Caco-2 (cell line): ENCODE measurements around the gene CDK18. TPM values are rescaled to one million over a fixed set of nuclear protein-coding genes. Genes with fewer than 3 reads are reported as not detected.
"Not testable (repeated sequence)": the region's sequence is repeated elsewhere in the genome, so short reads cannot be mapped to it uniquely, and the experiment has no call there.

Experiments
- BruUV-seq: library from RNA; stranded (reverse); fragments of 400-500 nt; replicated peaks from 2 replicates; lab custom pipeline; 2021; lab: Mats Ljungman, UMichigan
- CTCF ChIA-PET: fragments of 300-600 bp; sonication (Branson Sonifier 250); formaldehyde crosslinking; loops from one replicate; lab custom pipeline; 2022; ENCODE audit warnings: antibody characterized with exemption; lab: Charles Lee
- POLR2A ChIA-PET: fragments of 300-600 bp; sonication (Branson Sonifier 250); formaldehyde crosslinking; loops from one replicate; lab custom pipeline; 2022; ENCODE audit warnings: antibody characterized with exemption; lab: Charles Lee
- DNase-seq, 2 experiments: peaks; one replicate each; pipeline versions ENCODE4 v3.0.0 to v3.0.0-alpha.2; 2020 to 2022
- H3K27me3 ChIP-seq: replicated peaks from 2 replicates; pipeline ENCODE4 v1.6.0; 2011; ENCODE audit warnings: low read length; ENCODE audit not compliant: control insufficient read depth, insufficient read depth
- H3K36me3 ChIP-seq: 2 replicates; pipeline ENCODE4 v1.5.1; 2011; ENCODE audit warnings: low read length; ENCODE audit not compliant: control insufficient read depth, insufficient read depth
- H3K4me1 ChIP-seq: fragments of 250-450 bp; sonication (Bioruptor Pico); 2 replicates; pipeline ENCODE4 v1.5.1; 2020; ENCODE audit warnings: mild to moderate bottlenecking
- H3K4me3 ChIP-seq: 2 replicates; pipeline ENCODE4 v1.5.1; 2011; ENCODE audit warnings: low read depth, mild to moderate bottlenecking, control low read depth, low read length
- H3K9me3 ChIP-seq: fragments of 250-450 bp; sonication (Bioruptor Pico); 2 replicates; pipeline ENCODE4 v1.5.1; 2020; ENCODE audit warnings: mild to moderate bottlenecking, moderate library complexity
- H3K27ac Mint-ChIP-seq: one replicate; pipeline ENCODE4 v1.8.0; 2022; ENCODE audit warnings: mixed read lengths; ENCODE audit not compliant: unreplicated experiment
- H3K27me3 Mint-ChIP-seq: one replicate; pipeline ENCODE4 v1.8.0; 2022; ENCODE audit warnings: mixed read lengths; ENCODE audit not compliant: insufficient read depth, unreplicated experiment
- H3K36me3 Mint-ChIP-seq: one replicate; pipeline ENCODE4 v1.8.0; 2022; ENCODE audit warnings: mild to moderate bottlenecking, mixed read lengths; ENCODE audit not compliant: insufficient read depth, unreplicated experiment
- H3K4me1 Mint-ChIP-seq: one replicate; pipeline ENCODE4 v1.8.0; 2022; ENCODE audit warnings: low read depth, mixed read lengths; ENCODE audit not compliant: unreplicated experiment
- H3K4me3 Mint-ChIP-seq: one replicate; pipeline ENCODE4 v1.8.0; 2022; ENCODE audit warnings: mild to moderate bottlenecking, moderate library complexity, mixed read lengths; ENCODE audit not compliant: unreplicated experiment
- H3K9me3 Mint-ChIP-seq: one replicate; pipeline ENCODE4 v1.8.0; 2022; ENCODE audit warnings: mixed read lengths; ENCODE audit not compliant: unreplicated experiment
- intact Hi-C: fragments of 100-400 bp; cut with micrococcal nuclease; formaldehyde crosslinking; loops from one replicate; pipeline ENCODE4 v1.10.0; 2022; ENCODE audit not compliant: unreplicated experiment
- total RNA-seq: library from RNA; stranded (reverse); gene quantifications from 2 replicates; pipeline ENCODE4 v1.2.3, GENCODE V29; 2022
- TF ChIP-seq, protein P1 (sequence below), 2 experiments: fragments of 200-600 bp in 1 of 2; IDR thresholded peaks; 1 replicate in 1 of 2; 2 replicates in 1 of 2; pipeline versions ENCODE4 v1.5.1 to v1.8.0; 2011 to 2022; ENCODE audit warnings: antibody characterized with exemption in 1 of 2, control low read depth in 1 of 2, inconsistent platforms in 1 of 2, low read depth in 1 of 2, low read length in 1 of 2, mild to moderate bottlenecking in 1 of 2, moderate library complexity in 1 of 2; ENCODE audit not compliant: insufficient read depth in 1 of 2, severe bottlenecking in 1 of 2, unreplicated experiment in 1 of 2

Gene CDK18
- total RNA-seq, 1 experiment from 2014 or later: 17.0 TPM

DNA sequence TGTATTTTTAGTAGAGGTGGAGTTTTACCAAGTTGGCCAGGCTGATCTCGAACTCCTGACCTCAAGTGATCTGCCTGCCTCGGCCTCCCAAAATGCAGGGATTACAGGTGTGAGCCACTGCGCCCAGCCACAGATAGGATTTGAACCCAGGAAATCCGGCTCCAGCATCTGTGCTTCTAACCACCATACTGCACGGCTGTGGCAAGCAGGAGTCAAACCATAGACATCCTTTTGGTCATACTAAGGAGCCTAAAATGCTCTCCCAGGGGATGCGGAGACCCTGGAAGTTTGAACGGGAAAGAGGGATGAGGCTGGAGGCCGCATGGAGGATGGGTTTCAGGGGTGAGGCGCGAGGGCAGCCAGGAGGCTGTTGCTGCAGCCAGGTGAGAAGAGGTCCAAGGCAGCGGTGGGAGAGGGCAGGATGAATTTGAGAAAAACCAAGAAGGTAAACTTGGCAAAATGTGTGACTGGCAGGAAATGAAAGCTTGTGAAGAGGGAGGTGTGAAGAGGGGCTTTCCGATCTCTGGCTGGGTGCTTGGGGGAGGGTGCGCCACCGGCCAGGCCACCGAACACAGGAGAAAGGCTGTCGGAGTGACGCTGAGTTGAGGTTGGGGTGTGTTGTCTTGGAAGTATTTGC, 24.0 kb upstream of the CDK18 start:
- DNase-seq: no peak
- BruUV-seq: no TSS peak
- peaks cover 22% of the 10 kb centered on the region for H3K27me3 Mint-ChIP-seq

DNA sequence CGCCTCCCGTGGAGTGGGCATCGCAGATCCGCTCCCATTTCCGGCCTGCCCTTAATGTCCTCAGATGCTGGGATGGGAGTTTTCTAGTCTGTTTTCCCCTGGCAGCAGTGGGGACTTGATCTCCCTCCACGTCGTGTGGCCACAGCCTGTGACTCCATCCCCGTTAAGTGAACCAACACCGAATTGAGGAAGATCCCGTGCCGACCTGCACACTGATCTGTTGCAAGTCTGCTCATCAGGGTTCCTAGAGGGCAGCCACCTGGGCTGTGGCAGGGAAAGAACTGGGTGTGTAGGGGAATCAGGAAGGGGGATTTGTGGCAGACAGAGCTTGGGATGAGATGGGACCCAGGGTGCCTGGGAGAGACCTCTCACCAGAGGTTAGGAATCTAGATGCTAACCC, 23.3 kb upstream of the CDK18 start:
- H3K36me3 Mint-ChIP-seq: no peaks in the 10 kb centered on the region
- H3K4me1 Mint-ChIP-seq: no peaks in the 10 kb centered on the region
- TF ChIP-seq, protein P1, sequence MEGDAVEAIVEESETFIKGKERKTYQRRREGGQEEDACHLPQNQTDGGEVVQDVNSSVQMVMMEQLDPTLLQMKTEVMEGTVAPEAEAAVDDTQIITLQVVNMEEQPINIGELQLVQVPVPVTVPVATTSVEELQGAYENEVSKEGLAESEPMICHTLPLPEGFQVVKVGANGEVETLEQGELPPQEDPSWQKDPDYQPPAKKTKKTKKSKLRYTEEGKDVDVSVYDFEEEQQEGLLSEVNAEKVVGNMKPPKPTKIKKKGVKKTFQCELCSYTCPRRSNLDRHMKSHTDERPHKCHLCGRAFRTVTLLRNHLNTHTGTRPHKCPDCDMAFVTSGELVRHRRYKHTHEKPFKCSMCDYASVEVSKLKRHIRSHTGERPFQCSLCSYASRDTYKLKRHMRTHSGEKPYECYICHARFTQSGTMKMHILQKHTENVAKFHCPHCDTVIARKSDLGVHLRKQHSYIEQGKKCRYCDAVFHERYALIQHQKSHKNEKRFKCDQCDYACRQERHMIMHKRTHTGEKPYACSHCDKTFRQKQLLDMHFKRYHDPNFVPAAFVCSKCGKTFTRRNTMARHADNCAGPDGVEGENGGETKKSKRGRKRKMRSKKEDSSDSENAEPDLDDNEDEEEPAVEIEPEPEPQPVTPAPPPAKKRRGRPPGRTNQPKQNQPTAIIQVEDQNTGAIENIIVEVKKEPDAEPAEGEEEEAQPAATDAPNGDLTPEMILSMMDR (IDR thresholded peaks at IDR 0.05; ENCODE audit: insufficient read depth in 1 of 2, low read depth in 1 of 2, low read length in 1 of 2, severe bottlenecking in 1 of 2, unreplicated experiment in 1 of 2): no peak
- Histone ChIP-seq H3K4me3 (no peak overlapping the region), H3K36me3 (no peaks in the 10 kb centered on the region), H3K27me3 (peaks cover 1% of the 10 kb centered on the region; the same call in 1 of the 2 replicates), H3K4me1 (0 out of 2 replicates have a peak, but pooled peaks cover 3% of the 10 kb centered on the region), H3K9me3 (no peaks in the 10 kb centered on the region)
- CTCF ChIA-PET: no interaction called here
- H3K4me3 Mint-ChIP-seq: no peak overlapping the region
- no peak overlapping the region for H3K27ac Mint-ChIP-seq
- DNase-seq: no peak
- peaks cover 2% of the 10 kb centered on the region for H3K9me3 Mint-ChIP-seq
- POLR2A ChIA-PET: no interaction called here
- peaks cover 22% of the 10 kb centered on the region for H3K27me3 Mint-ChIP-seq
- intact Hi-C loops: loop anchor here (10.0 kb wide), 1 partner anchor 206 kb away; no protein-coding TSS in a partner anchor
- BruUV-seq: no TSS peak

More for the DNA sequence above, 24.0 kb upstream of the CDK18 start:
- Mint-ChIP-seq H3K27ac (no peak overlapping the region), H3K4me1 (no peaks in the 10 kb centered on the region), H3K9me3 (peaks cover 9% of the 10 kb centered on the region), H3K4me3 (no peak overlapping the region), H3K36me3 (no peaks in the 10 kb centered on the region)
- Histone ChIP-seq H3K4me1 (0 out of 2 replicates have a peak, but pooled peaks cover 3% of the 10 kb centered on the region), H3K36me3 (no peaks in the 10 kb centered on the region), H3K27me3 (peaks cover 1% of the 10 kb centered on the region; the same call in 1 of the 2 replicates), H3K9me3 (peaks cover 6% of the 10 kb centered on the region; the same call in 1 of the 2 replicates), H3K4me3 (no peak overlapping the region)
- intact Hi-C loops: loop anchor here (10.0 kb wide), 1 partner anchor 206 kb away; no protein-coding TSS in a partner anchor
- TF ChIP-seq, protein P1 (IDR thresholded peaks at IDR 0.05; ENCODE audit: insufficient read depth in 1 of 2, low read depth in 1 of 2, low read length in 1 of 2, severe bottlenecking in 1 of 2, unreplicated experiment in 1 of 2): no peak
- POLR2A ChIA-PET: no interaction called here
- CTCF ChIA-PET: interaction anchor here (0.9 kb wide), 1 partner anchor 126 kb away, joined by 4 read pairs; no protein-coding TSS in a partner anchor

DNA sequence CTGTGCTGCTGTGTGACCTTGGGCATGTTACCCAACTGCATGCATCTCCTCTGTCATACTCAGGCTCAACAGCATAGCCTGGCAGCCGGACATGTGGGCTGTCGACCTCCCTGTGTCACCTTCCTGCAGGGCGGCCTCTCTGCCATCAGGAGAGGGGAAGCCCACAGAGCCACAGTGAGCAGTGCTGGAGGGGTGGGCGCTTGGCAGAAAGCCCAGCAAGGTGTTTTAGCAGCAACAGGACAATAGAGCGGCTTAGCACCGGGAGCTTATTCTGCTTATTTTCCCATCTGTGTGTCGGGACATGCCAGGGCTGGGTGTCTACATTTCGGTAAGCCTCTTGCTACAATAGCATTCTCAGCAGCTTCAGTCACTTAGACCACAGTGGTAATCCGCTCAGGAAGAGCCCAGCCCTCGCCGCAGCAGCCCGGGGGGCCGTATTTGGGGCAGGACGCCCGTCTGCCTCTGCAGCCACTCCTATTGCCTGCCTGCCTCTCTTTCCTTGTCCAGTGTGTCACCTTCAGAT, 22.8 kb upstream of the CDK18 start:
- no peaks in the 10 kb centered on the region for H3K36me3 Mint-ChIP-seq

DNA sequence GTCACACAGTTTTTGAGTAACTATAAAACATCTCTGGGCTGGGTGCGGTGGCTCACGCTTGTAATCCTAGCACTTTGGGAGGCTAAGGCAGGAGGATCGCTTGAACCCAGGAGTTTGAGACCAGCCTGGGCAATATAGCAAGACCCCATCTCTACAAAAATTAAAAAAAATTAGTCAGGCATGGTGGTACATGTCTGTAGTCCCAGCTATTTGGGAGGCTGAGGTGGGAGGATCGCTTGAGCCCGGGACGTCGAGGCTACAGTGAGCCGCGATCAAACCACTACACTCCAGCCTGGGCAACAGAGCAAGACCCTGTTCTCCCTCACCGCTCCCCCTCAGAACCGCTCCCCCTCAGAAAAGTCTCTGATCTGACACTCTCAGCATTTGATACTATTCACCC, 21.9 kb upstream of the CDK18 start:
- H3K27ac Mint-ChIP-seq, H3K4me3 Mint-ChIP-seq, H3K9me3 Mint-ChIP-seq, H3K4me1 ChIP-seq, H3K4me3 ChIP-seq, POLR2A ChIA-PET, H3K36me3 Mint-ChIP-seq, H3K36me3 ChIP-seq, H3K27me3 ChIP-seq, DNase-seq, H3K4me1 Mint-ChIP-seq, BruUV-seq, H3K9me3 ChIP-seq: not testable (repeated sequence)
- peaks cover 22% of the 10 kb centered on the region for H3K27me3 Mint-ChIP-seq
- intact Hi-C loops: loop anchor here (10.0 kb wide), 1 partner anchor 208 kb away; no protein-coding TSS in a partner anchor
- CTCF ChIA-PET: interaction anchor here (1.4 kb wide), 1 partner anchor 129 kb away, joined by 4 read pairs; no protein-coding TSS in a partner anchor

More for the DNA sequence above, 22.8 kb upstream of the CDK18 start:
- BruUV-seq: no TSS peak
- Mint-ChIP-seq H3K4me1 (no peaks in the 10 kb centered on the region), H3K27ac (no peak overlapping the region), H3K27me3 (peaks cover 22% of the 10 kb centered on the region), H3K9me3 (no peaks in the 10 kb centered on the region), H3K4me3 (no peak overlapping the region)
- TF ChIP-seq, protein P1 (IDR thresholded peaks at IDR 0.05; ENCODE audit: insufficient read depth in 1 of 2, low read depth in 1 of 2, low read length in 1 of 2, severe bottlenecking in 1 of 2, unreplicated experiment in 1 of 2): no peak
- Histone ChIP-seq H3K4me1 (0 out of 2 replicates have a peak, but pooled peaks cover 3% of the 10 kb centered on the region), H3K9me3 (no peaks in the 10 kb centered on the region), H3K36me3 (no peaks in the 10 kb centered on the region), H3K27me3 (peaks cover 1% of the 10 kb centered on the region; the same call in 1 of the 2 replicates), H3K4me3 (no peak overlapping the region)
- intact Hi-C loops: loop anchor here (10.0 kb wide), 1 partner anchor 207 kb away; no protein-coding TSS in a partner anchor
- CTCF ChIA-PET: no interaction called here
- POLR2A ChIA-PET: no interaction called here
- no peak for DNase-seq
